IPS-18a (cell line): Measurements from ENCODE around the gene MYO5B.

Source experiments
- H3K27ac ChIP-seq: one replicate; pipeline ENCODE4 v1.5.1; 2013; ENCODE audit warnings: low read length
- H3K27me3 ChIP-seq: one replicate; pipeline ENCODE4 v1.6.1; 2013; ENCODE audit warnings: mild to moderate bottlenecking, low read length; ENCODE audit not compliant: control insufficient read depth, insufficient read depth
- H3K36me3 ChIP-seq: one replicate; pipeline ENCODE4 v1.6.1; 2013; ENCODE audit warnings: low read depth, low read length; ENCODE audit not compliant: control insufficient read depth
- H3K4me1 ChIP-seq: one replicate; pipeline ENCODE4 v1.6.1; 2013; ENCODE audit warnings: low read depth, low read length; ENCODE audit not compliant: control insufficient read depth
- H3K4me3 ChIP-seq: one replicate; pipeline ENCODE4 v1.5.1; 2013; ENCODE audit warnings: low read length
- H3K9ac ChIP-seq: one replicate; pipeline ENCODE4 v1.6.1; 2013; ENCODE audit warnings: mild to moderate bottlenecking, low read length, moderate library complexity
- H3K9me3 ChIP-seq: one replicate; pipeline ENCODE4 v1.6.1; 2013; ENCODE audit warnings: low read depth, low read length; ENCODE audit not compliant: control insufficient read depth

MYO5B gene

GRCh38 chr18:49833814-49834213, 361.1 kb downstream of the MYO5B start:
- H3K9me3 ChIP-seq, result peaks cover 4% of the 10 kb centered on the region
- no peaks in the 10 kb centered on the region for H3K36me3 ChIP-seq
- no peaks in the 10 kb centered on the region for H3K4me1 ChIP-seq
- H3K27me3 ChIP-seq, result no peaks in the 10 kb centered on the region
- H3K4me3 ChIP-seq, result no peak overlapping the region
- H3K9ac ChIP-seq, result no peak overlapping the region
- H3K27ac ChIP-seq, result no peak overlapping the region

- Histone ChIP-seq H3K27ac (no peak overlapping the region), H3K4me3 (no peak overlapping the region), H3K9ac (no peak overlapping the region), H3K4me1 (no peaks in the 10 kb centered on the region), H3K27me3 (no peaks in the 10 kb centered on the region), H3K9me3 (peaks cover 10% of the 10 kb centered on the region), H3K36me3 (no peaks in the 10 kb centered on the region)
Observed at GRCh38 chr18:49832221-49832647, 362.7 kb downstream of the MYO5B start.

GRCh38 chr18:49827996-49828395, 367.0 kb downstream of the MYO5B start:
- Histone ChIP-seq H3K9ac (no peak overlapping the region), H3K4me1 (no peaks in the 10 kb centered on the region), H3K27ac (no peak overlapping the region), H3K4me3 (no peak overlapping the region), H3K9me3 (peaks cover 15% of the 10 kb centered on the region), H3K36me3 (no peaks in the 10 kb centered on the region), H3K27me3 (no peaks in the 10 kb centered on the region)

- H3K9ac ChIP-seq, result no peak overlapping the region
- no peaks in the 10 kb centered on the region for H3K9me3 ChIP-seq
- no peak overlapping the region for H3K4me3 ChIP-seq
Observed at GRCh38 chr18:49819823-49820671, 374.9 kb downstream of the MYO5B start.

GRCh38 chr18:49819071-49819662, 375.8 kb downstream of the MYO5B start:
- Histone ChIP-seq H3K27ac (no peak overlapping the region), H3K27me3 (no peaks in the 10 kb centered on the region), H3K9ac (no peak overlapping the region), H3K36me3 (no peaks in the 10 kb centered on the region), H3K4me1 (no peaks in the 10 kb centered on the region), H3K9me3 (no peaks in the 10 kb centered on the region), H3K4me3 (no peak overlapping the region)

More at GRCh38 chr18:49819823-49820671, 374.9 kb downstream of the MYO5B start:
- Histone ChIP-seq H3K36me3 (no peaks in the 10 kb centered on the region), H3K4me1 (no peaks in the 10 kb centered on the region), H3K27ac (no peak overlapping the region), H3K27me3 (no peaks in the 10 kb centered on the region)

- H3K36me3 ChIP-seq, result no peaks in the 10 kb centered on the region
- no peaks in the 10 kb centered on the region for H3K27me3 ChIP-seq
- no peak overlapping the region for H3K27ac ChIP-seq
- no peaks in the 10 kb centered on the region for H3K9me3 ChIP-seq
- no peak overlapping the region for H3K9ac ChIP-seq
- H3K4me1 ChIP-seq, result no peaks in the 10 kb centered on the region
- no peak overlapping the region for H3K4me3 ChIP-seq
Observed at GRCh38 chr18:49817947-49818346, 377.0 kb downstream of the MYO5B start.

GRCh38 chr18:49815927-49816326, 379.0 kb downstream of the MYO5B start:
- H3K27me3 ChIP-seq, result no peaks in the 10 kb centered on the region
- no peak overlapping the region for H3K27ac ChIP-seq
- H3K36me3 ChIP-seq, result no peaks in the 10 kb centered on the region
- H3K4me3 ChIP-seq, result no peak overlapping the region
- H3K4me1 ChIP-seq, result peaks cover 17% of the 10 kb centered on the region
- H3K9ac ChIP-seq, result no peak overlapping the region
- no peaks in the 10 kb centered on the region for H3K9me3 ChIP-seq

GRCh38 chr18:49814147-49814499, 380.8 kb downstream of the MYO5B start:
- H3K4me3 ChIP-seq, result peak overlapping the region; percentile 79
- no peaks in the 10 kb centered on the region for H3K27me3 ChIP-seq
- no peak overlapping the region for H3K27ac ChIP-seq
- peak overlapping the region; percentile 87 for H3K9ac ChIP-seq
- H3K36me3 ChIP-seq, result peaks cover 4% of the 10 kb centered on the region
- peaks cover 8% of the 10 kb centered on the region for H3K9me3 ChIP-seq
- peaks cover 18% of the 10 kb centered on the region for H3K4me1 ChIP-seq

GRCh38 chr18:49813319-49814146, 381.4 kb downstream of the MYO5B start, which contains the start of gene ACAA2:
TSS of gene ACAA2 (minus strand) at chr18:49813533. CDS start at chr18:49813484, 49 bp downstream.
- H3K27me3 ChIP-seq, result no peaks in the 10 kb centered on the region
- peak within 1 kb of the TSS; percentile 69 for H3K27ac ChIP-seq
- peaks cover 18% of the 10 kb centered on the region for H3K4me1 ChIP-seq
- peak within 1 kb of the TSS; percentile 79 for H3K4me3 ChIP-seq
- H3K9ac ChIP-seq, result peak within 1 kb of the TSS; percentile 87
- peaks cover 8% of the 10 kb centered on the region for H3K9me3 ChIP-seq
- peaks cover 4% of the 10 kb centered on the region for H3K36me3 ChIP-seq

- H3K9ac ChIP-seq, result peak overlapping the region; percentile 87
- H3K4me3 ChIP-seq, result peak overlapping the region; percentile 79
- peaks cover 18% of the 10 kb centered on the region for H3K4me1 ChIP-seq
- H3K27ac ChIP-seq, result peak overlapping the region; percentile 69
- peaks cover 4% of the 10 kb centered on the region for H3K36me3 ChIP-seq
- peaks cover 8% of the 10 kb centered on the region for H3K9me3 ChIP-seq
- H3K27me3 ChIP-seq, result no peaks in the 10 kb centered on the region
Observed at GRCh38 chr18:49813069-49813318, 382.0 kb downstream of the MYO5B start.

- H3K27me3 ChIP-seq, result no peaks in the 10 kb centered on the region
- peaks cover 8% of the 10 kb centered on the region for H3K9me3 ChIP-seq
- peak overlapping the region; percentile 87 for H3K9ac ChIP-seq
- H3K4me3 ChIP-seq, result peak overlapping the region; percentile 79
- peak overlapping the region; percentile 69 for H3K27ac ChIP-seq
- peaks cover 4% of the 10 kb centered on the region for H3K36me3 ChIP-seq
- H3K4me1 ChIP-seq, result peaks cover 18% of the 10 kb centered on the region
Observed at GRCh38 chr18:49812286-49813068, 382.5 kb downstream of the MYO5B start.
